Transverse colon (tissue), 3 donors: ENCODE measurements around the gene DKK3.

Experiments used
- POLR2A ChIP-seq: fragments of 450-650 bp; IDR thresholded peaks from one replicate; pipeline ENCODE4 v1.6.1; 2016; ENCODE audit warnings: antibody characterized with exemption, mild to moderate bottlenecking, moderate library complexity
- TF ChIP-seq, protein P1 (sequence below), 5 experiments: fragments of 200-600 bp in 3 of 5; fragments of 450-650 bp in 2 of 5; sonication (generic) in 3 of 5; IDR thresholded peaks; 1 replicate in 2 of 5; 2 replicates in 3 of 5; pipeline ENCODE4 v1.5.1; 2016 to 2017; ENCODE audit warnings: antibody characterized with exemption in 5 of 5, inconsistent platforms in 3 of 5, mild to moderate bottlenecking in 2 of 5, moderate library complexity in 1 of 5

DNA sequence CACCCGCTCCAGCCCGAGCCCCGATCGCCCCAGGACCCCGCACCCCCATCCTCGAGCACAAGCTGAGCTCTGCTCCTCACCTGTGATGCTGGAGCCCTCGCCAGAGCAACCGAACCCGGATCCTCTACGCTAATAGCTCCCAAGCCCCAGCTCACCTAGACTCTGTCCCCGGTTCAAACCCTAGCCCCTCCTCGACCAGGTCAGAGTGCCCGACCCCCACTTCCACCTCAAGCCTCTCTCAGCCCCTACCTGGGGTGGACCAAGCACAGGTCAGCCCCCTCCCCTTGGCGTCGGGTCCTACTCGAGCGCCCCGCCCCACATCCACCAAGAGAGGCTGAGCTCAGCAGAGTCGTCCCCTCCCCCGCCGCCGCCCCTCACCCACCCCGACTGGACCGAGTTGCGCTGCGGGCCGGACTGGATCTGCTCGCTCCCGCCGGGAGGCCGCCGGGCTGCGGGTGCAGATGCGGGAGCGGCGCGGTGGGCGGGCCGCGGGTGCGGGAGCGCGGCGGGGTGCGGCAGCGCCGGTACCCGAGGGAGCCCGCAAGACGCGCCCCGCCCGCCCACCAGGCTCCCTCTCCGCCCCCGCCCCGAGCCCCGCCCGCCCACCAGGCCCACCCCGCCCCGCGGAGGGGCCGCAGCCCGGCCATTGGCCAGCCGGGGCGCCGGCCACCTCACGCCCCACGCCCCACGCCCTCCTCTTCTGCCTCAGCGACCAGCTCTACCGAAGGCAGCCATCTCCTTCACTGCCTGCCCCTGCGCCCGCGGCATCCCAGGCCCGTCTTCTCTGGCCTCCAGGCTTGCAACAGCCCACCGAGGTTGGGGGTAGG, 577 bp upstream of the DKK3 start:
- TF ChIP-seq, protein P1, sequence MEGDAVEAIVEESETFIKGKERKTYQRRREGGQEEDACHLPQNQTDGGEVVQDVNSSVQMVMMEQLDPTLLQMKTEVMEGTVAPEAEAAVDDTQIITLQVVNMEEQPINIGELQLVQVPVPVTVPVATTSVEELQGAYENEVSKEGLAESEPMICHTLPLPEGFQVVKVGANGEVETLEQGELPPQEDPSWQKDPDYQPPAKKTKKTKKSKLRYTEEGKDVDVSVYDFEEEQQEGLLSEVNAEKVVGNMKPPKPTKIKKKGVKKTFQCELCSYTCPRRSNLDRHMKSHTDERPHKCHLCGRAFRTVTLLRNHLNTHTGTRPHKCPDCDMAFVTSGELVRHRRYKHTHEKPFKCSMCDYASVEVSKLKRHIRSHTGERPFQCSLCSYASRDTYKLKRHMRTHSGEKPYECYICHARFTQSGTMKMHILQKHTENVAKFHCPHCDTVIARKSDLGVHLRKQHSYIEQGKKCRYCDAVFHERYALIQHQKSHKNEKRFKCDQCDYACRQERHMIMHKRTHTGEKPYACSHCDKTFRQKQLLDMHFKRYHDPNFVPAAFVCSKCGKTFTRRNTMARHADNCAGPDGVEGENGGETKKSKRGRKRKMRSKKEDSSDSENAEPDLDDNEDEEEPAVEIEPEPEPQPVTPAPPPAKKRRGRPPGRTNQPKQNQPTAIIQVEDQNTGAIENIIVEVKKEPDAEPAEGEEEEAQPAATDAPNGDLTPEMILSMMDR (IDR thresholded peaks at IDR 0.05): no peak
- no peak for TF ChIP-seq POLR2A
